B cell (primary cell): ENCODE data around the gene ITFG2. TPM values are rescaled to one million over a fixed set of nuclear protein-coding genes. Genes with fewer than 3 reads are reported as not detected.

ENCODE experiments used
- ATAC-seq: fragments of 200-7000 bp; cut with Tn5 transposase; one replicate; pipeline ENCODE4 v1.10.0; 2021; ENCODE audit warnings: low read depth, mild to moderate bottlenecking, moderate number of reproducible peaks, moderate library complexity
- CTCF ChIA-PET: fragments of 350-600 bp; sonication (Branson Sonifier 250); formaldehyde crosslinking; loops from one replicate; lab custom pipeline; 2021; ENCODE audit warnings: antibody characterized with exemption, inconsistent platforms; lab: Charles Lee
- POLR2A ChIA-PET: fragments of 350-600 bp; sonication (Branson Sonifier 250); formaldehyde crosslinking; loops from one replicate; lab custom pipeline; 2021; ENCODE audit warnings: antibody characterized with exemption; lab: Charles Lee
- DNase-seq: peaks from one replicate; pipeline ENCODE4 v3.0.0; 2013
- H2AFZ ChIP-seq: 2 replicates; pipeline ENCODE4 v1.6.1; 2012; ENCODE audit warnings: mild to moderate bottlenecking, low read depth, low read length; ENCODE audit not compliant: insufficient read depth, poor library complexity, severe bottlenecking
- H3K27ac ChIP-seq, 2 donors: 1 replicate in 1 of 2; 2 replicates in 1 of 2; pipeline ENCODE4 v1.5.1; 2012 to 2013; ENCODE audit warnings: low read length in 2 of 2, mild to moderate bottlenecking in 2 of 2, moderate library complexity in 1 of 2
- H3K27me3 ChIP-seq, 4 experiments: fragments of 200-600 bp in 1 of 4; sonication (generic) in 1 of 4; replicated peaks in 1 of 4; 1 replicate in 2 of 4; 2 replicates in 2 of 4; pipeline versions ENCODE4 v1.6.1 to v1.7.0; 2013 to 2016; ENCODE audit warnings: low read length in 3 of 4, mild to moderate bottlenecking in 2 of 4, mixed read lengths in 1 of 4, moderate library complexity in 1 of 4; ENCODE audit not compliant: insufficient read depth in 4 of 4, control insufficient read depth in 3 of 4; ENCODE audit errors: control extremely low read depth in 1 of 4
- H3K36me3 ChIP-seq, 2 experiments: replicated peaks in 1 of 2; 1 replicate in 1 of 2; 2 replicates in 1 of 2; pipeline versions ENCODE4 v1.6.1 to v1.7.1; 2013; ENCODE audit warnings: low read length in 1 of 2; ENCODE audit not compliant: insufficient read depth in 2 of 2, control insufficient read depth in 1 of 2; ENCODE audit errors: control extremely low read depth in 1 of 2, extremely low read depth in 1 of 2
- H3K4me1 ChIP-seq, 2 donors: fragments of 200-600 bp in 1 of 2; sonication (generic) in 1 of 2; 1 replicate in 1 of 2; 2 replicates in 1 of 2; pipeline versions ENCODE4 v1.5.1 to v1.6.1; 2013 to 2017; ENCODE audit warnings: low read length in 2 of 2; ENCODE audit not compliant: control insufficient read depth in 2 of 2, insufficient read depth in 2 of 2
- H3K4me2 ChIP-seq: replicated peaks from 2 replicates; pipeline ENCODE3; 2012; ENCODE audit warnings: mild to moderate bottlenecking, low read depth, low read length; ENCODE audit not compliant: poor library complexity, severe bottlenecking
- H3K4me3 ChIP-seq, 5 experiments: fragments of 200-600 bp in 1 of 5; sonication (generic) in 1 of 5; 1 replicate in 3 of 5; 2 replicates in 2 of 5; pipeline versions ENCODE4 v1.5.1 to v1.7.0; 2011 to 2016; ENCODE audit warnings: low read length in 4 of 5, mild to moderate bottlenecking in 4 of 5, low read depth in 2 of 5, control low read depth in 1 of 5, moderate library complexity in 1 of 5; ENCODE audit not compliant: insufficient read depth in 1 of 5; ENCODE audit errors: control extremely low read depth in 1 of 5, extremely low read depth in 1 of 5
- H3K79me2 ChIP-seq: fragments of 200-600 bp; sonication (generic); one replicate; pipeline ENCODE4 v1.6.0; 2016; ENCODE audit warnings: low read length; ENCODE audit not compliant: control insufficient read depth, insufficient read depth
- H3K9ac ChIP-seq: fragments of 200-600 bp; sonication (generic); 2 replicates; pipeline ENCODE4 v1.6.1; 2017; ENCODE audit warnings: mild to moderate bottlenecking, low read length, moderate library complexity
- H3K9me3 ChIP-seq, 3 donors: one replicate each; pipeline versions ENCODE4 v1.6.1 to v1.7.1; 2013; ENCODE audit warnings: low read length in 2 of 3; ENCODE audit not compliant: control insufficient read depth in 2 of 3, insufficient read depth in 1 of 3; ENCODE audit errors: control extremely low read depth in 1 of 3
- H4K20me1 ChIP-seq: 2 replicates; pipeline ENCODE4 v1.6.0; 2012; ENCODE audit warnings: mild to moderate bottlenecking, low read length; ENCODE audit not compliant: insufficient read depth, control insufficient read depth, poor library complexity, severe bottlenecking
- H3K27ac Mint-ChIP-seq: one replicate; pipeline ENCODE4 v1.8.0; 2021; ENCODE audit warnings: mixed read lengths
- H3K27me3 Mint-ChIP-seq: one replicate; pipeline ENCODE4 v1.8.0; 2021; ENCODE audit warnings: mixed read lengths
- H3K4me1 Mint-ChIP-seq: one replicate; pipeline ENCODE4 v1.8.0; 2021; ENCODE audit warnings: mixed read lengths
- H3K4me3 Mint-ChIP-seq: one replicate; pipeline ENCODE4 v1.8.0; 2021; ENCODE audit warnings: mixed read lengths
- H3K9me3 Mint-ChIP-seq: one replicate; pipeline ENCODE4 v1.8.0; 2022; ENCODE audit warnings: mixed read lengths; ENCODE audit not compliant: insufficient read depth
- CTCF ChIP-seq: fragments of 200-600 bp; IDR thresholded peaks from one replicate; pipeline ENCODE4 v1.8.0; 2022; ENCODE audit warnings: antibody characterized with exemption, mild to moderate bottlenecking
- EZH2 ChIP-seq: IDR thresholded peaks from 2 replicates; pipeline ENCODE4 v1.6.1; 2012; ENCODE audit warnings: borderline replicate concordance, low read depth, mild to moderate bottlenecking, moderate library complexity, low read length; ENCODE audit not compliant: insufficient read depth, poor library complexity, severe bottlenecking
- WGBS: methylation state at CpG from one replicate; pipeline ENCODE4 v1.1.5; 2013; ENCODE audit warnings: missing lambda C conversion rate; ENCODE audit not compliant: insufficient coverage; 5-methylcytosine and 5-hydroxymethylcytosine counted together
- intact Hi-C: fragments of 100-400 bp; cut with micrococcal nuclease; formaldehyde crosslinking; loops from one replicate; pipeline ENCODE4 v1.10.0; 2022
- polyA plus RNA-seq: library from polyadenylated mRNA; depleted of rRNA; stranded (reverse); fragments of >200 nt; gene quantifications from 2 replicates; pipeline ENCODE4 v1.2.3, GENCODE V29; 2012
- total RNA-seq, 2 donors: library from RNA; stranded (reverse); fragments of 120-200 nt in 1 of 2; gene quantifications; 1 replicate in 1 of 2; 2 replicates in 1 of 2; pipeline versions ENCODE4 v1.2.3 to v1.2.4, GENCODE V29; 2013 to 2022

ITFG2 gene
- total and polyA plus RNA-seq, 2 donors (not counting 1 experiment from before 2014, with no cell fraction given): 88.2 to 137 TPM

GRCh38 chr12:2785017-2785416, 27.5 kb upstream of the ITFG2 start:
- Mint-ChIP-seq H3K27me3 (peaks cover 21% of the 10 kb centered on the region), H3K9me3 (no peaks in the 10 kb centered on the region), H3K27ac (no peak overlapping the region), H3K4me3 (no peak overlapping the region), H3K4me1 (peaks cover 13% of the 10 kb centered on the region)
- Histone ChIP-seq H3K4me3 (no peak overlapping the region), H3K4me2 (no peak overlapping the region), H3K79me2 (no peaks in the 10 kb centered on the region), H2AFZ (no peak overlapping the region), H3K4me1 (peaks cover 6 to 8% of the 10 kb centered on the region in 2 donors), H3K36me3 (no peaks in the 10 kb centered on the region), H3K9ac (no peak overlapping the region), H4K20me1 (no peaks in the 10 kb centered on the region), H3K27me3 (peaks cover 0 to 16% (median 2%) of the 10 kb centered on the region in 4 experiments), H3K27ac (no peak overlapping the region), H3K9me3 (no peaks in the 10 kb centered on the region)
- ChIA-PET CTCF (interaction anchor here (1.1 to 2.5 kb wide), 6 partner anchors 8 to 102 kb away, joined by 4 to 11 read pairs (median 6); no protein-coding TSS in a partner anchor), POLR2A (no interaction called here)
- TF ChIP-seq EZH2: no peak
- no peak for TF ChIP-seq CTCF
- DNase-seq: no peak
- WGBS: 88% methylated on average over 4 of the region's 5 CpGs
- no peak for ATAC-seq
- intact Hi-C loops: loop anchor here (10.0 kb wide), 1 partner anchor 1130 kb away; no protein-coding TSS in a partner anchor

GRCh38 chr12:2791089-2791488, 21.4 kb upstream of the ITFG2 start:
- Histone ChIP-seq H3K9ac (no peak overlapping the region), H3K27ac (no peak overlapping the region), H3K36me3 (no peaks in the 10 kb centered on the region), H4K20me1 (peaks cover 3% of the 10 kb centered on the region), H3K9me3 (no peaks in the 10 kb centered on the region), H3K4me3 (no peak overlapping the region), H2AFZ (no peak overlapping the region), H3K4me1 (peaks cover 1 to 8% of the 10 kb centered on the region in 2 donors), H3K4me2 (no peak overlapping the region), H3K27me3 (no peaks in the 10 kb centered on the region), H3K79me2 (peaks cover 6% of the 10 kb centered on the region)
- ChIA-PET CTCF (interaction anchor here (1.4 kb wide), 1 partner anchor 22 kb away, joined by 4 read pairs; no protein-coding TSS in a partner anchor), POLR2A (no interaction called here)
- Mint-ChIP-seq H3K9me3 (no peaks in the 10 kb centered on the region), H3K4me1 (peaks cover 9% of the 10 kb centered on the region), H3K4me3 (no peak overlapping the region), H3K27me3 (no peaks in the 10 kb centered on the region), H3K27ac (no peak overlapping the region)
- intact Hi-C loops: loop anchor here (10.0 kb wide), 2 partner anchors 786 to 1084 kb away; partner anchors contain the start of genes DCP1B and PARP11
- TF ChIP-seq CTCF (no peak), EZH2 (no peak)
- WGBS: 100% methylated on average over 3 of the region's 6 CpGs
- DNase-seq (no peak), ATAC-seq (no peak)
